COR-L47 (cell line): Measurements from ENCODE around the gene GRIPAP1.
A peak's percentile ranks its signal among the peaks of the same experiment; 100 is the strongest.

Source experiments
- DNase-seq: peaks from one replicate; lab custom pipeline; 2025; lab: John Stamatoyannopoulos, UW

Gene GRIPAP1, protein sequence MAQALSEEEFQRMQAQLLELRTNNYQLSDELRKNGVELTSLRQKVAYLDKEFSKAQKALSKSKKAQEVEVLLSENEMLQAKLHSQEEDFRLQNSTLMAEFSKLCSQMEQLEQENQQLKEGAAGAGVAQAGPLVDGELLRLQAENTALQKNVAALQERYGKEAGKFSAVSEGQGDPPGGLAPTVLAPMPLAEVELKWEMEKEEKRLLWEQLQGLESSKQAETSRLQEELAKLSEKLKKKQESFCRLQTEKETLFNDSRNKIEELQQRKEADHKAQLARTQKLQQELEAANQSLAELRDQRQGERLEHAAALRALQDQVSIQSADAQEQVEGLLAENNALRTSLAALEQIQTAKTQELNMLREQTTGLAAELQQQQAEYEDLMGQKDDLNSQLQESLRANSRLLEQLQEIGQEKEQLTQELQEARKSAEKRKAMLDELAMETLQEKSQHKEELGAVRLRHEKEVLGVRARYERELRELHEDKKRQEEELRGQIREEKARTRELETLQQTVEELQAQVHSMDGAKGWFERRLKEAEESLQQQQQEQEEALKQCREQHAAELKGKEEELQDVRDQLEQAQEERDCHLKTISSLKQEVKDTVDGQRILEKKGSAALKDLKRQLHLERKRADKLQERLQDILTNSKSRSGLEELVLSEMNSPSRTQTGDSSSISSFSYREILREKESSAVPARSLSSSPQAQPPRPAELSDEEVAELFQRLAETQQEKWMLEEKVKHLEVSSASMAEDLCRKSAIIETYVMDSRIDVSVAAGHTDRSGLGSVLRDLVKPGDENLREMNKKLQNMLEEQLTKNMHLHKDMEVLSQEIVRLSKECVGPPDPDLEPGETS

GRCh38 chrX:49002091-49002935, at the start of gene GRIPAP1:
Gene GRIPAP1 (minus strand): TSS chrX:49002264. CDS start chrX:49002229, 35 bp downstream.
- DNase-seq, result peak; percentile 78

DNA sequence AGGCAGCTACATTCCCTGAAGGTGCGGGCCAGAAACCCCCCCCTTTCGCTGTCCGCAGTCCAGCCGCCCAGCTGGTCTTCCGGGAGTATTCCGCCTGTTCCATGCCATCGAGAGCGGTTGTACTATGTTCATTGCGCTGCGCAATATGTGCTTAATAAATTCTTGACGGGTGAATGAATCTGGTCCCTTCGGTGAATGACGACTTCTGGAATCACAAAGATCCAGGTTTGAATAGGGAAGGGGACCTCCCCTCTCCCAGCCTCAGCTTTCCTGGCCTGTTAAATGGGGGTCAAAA, 41.9 kb upstream of the GRIPAP1 start:
- DNase-seq, result no peak

- DNase-seq, result peak; percentile 97
Observed at GRCh38 chrX:49043220-49043986, 41.3 kb upstream of the GRIPAP1 start, which contains the start of gene TFE3. Gene TFE3 (minus strand): TSS chrX:49043357. CDS start chrX:49043226, 131 bp downstream.

DNA sequence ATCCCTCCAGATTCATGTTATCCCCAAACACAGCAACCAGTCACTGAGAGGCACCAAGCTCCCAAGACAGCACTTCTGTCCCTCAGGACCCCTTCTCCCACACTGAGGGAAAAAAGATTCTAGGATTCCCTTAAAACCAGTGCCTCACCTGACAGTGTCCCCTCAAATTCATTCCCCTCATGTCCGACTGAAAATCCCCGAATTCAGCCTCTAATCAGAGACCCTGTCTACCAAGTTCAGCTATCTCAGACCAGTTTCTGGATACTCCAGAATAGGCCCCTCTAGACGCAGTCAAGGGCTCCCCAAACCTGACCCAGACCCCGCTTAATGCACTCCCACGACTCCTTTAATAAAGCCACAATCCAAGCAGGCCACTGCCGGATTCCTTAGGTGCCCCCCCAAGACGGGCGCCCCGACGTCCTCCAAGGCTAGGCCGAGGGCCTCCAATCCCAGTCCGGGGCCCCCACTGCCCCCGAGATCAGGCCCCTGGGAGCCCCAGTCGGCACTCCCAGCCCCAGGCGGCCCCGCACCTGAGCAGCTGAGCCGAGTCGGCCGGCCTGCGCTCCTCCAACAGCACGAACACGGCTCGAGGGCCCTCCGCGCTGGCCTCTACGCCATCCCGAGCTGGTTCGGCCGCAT, 40.6 kb upstream of the GRIPAP1 start:
- DNase-seq, result no peak

DNA sequence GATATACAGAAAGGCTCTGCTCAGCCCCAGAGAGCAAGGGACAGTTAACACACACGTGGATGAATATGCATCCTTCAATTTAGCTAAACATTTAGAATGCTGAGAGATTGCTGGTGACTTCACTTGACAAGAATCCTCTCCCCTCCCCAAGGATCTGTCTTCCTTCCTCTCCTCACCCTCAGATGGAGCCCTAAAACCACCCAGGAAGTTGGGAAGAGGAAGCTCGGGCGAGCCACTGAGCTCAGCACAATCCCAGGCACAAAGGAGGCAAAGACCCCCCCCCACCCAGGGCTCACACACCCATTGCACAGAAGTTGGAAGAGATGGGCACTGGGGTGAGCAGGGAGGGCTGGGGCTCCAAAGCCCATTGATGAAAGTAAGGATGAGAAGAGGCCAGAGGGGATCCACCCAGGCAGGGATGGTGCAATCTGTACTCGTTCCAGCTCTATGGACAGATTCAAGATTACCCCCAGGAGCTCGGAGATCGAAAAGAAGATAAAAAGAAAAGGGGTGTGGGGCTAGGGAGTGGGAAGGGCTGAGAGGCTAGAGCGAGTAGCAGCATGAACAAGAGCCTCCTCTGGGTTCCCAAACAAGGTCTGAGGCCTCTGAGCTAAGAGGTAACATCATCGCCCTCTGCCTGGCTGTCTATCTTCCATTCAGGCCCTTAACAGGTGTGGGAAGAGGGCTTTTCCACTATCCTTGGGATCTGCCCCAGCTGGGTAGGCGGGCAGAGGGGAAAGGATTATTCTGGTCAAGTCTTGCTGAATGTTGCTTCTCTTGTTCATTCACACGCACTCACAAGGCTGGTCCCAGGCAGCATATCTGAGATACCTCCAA, 39.9 kb upstream of the GRIPAP1 start:
- no peak for DNase-seq

DNA sequence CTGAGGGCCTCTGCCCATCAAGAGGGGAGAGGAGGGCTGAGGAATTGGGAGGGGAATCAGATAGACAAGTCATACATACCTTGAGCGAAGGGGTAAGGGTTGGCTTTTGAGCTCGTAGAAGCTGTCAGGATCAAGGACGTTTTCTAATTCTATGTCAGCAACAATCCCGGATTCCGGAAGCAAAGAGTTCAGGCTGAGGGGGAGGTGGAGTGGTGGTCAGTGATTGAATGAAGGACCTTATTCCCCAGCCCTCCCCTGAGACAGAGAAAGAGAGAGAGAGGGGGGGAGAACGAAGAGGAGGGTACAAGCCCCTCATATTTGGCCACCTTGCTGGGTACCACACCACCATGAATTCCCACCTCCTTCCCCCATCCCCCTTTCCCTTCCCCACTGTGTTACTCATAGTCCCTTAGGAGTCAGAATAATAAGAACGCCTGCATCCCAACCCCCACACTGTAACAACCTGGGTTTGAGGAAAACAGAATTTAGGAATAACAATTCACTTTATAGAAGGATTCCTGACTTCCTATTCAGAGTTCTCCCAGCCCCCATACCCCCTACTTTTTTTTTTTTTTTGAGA, 38.4 kb upstream of the GRIPAP1 start:
- no peak for DNase-seq

DNA sequence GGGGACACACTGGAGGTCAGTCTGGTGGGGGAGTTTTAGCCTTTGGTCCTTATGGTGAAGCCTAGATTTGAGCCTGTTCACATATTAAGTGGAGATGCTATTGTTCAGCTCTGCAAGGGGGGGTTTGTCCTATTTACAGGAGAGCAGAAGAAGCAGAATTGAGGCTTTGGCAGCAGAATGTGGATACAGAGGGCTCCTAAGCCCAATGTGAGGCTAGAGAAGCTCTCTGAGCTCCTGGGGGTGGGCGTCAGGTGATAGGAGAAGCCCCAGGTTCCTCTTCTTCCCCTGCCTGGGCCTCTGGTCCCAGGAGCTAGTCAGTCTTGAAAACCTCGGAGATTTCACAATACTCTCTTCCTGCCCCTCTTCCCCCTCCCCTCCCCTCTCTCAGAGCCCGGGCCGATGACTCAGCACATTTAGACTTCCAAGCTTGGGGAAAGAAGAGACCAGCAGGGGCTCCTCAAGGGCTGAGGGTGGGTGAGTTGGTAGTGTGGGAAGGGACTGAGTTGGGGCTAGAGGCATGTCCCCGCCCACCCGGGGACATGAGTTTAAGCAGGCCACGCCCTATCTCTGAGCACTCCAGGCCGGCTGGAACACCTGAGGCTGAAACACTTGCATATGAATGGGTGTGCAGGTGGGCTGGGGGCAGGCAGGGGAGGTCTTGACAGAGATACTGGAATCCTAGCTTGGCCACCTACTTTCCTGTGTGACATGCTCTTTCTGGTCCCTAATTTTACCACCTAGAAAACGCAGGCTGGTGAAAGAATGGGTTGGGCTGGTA, 37.7 kb upstream of the GRIPAP1 start:
- peak; percentile 32 for DNase-seq

GRCh38 chrX:49037883-49038475, 35.9 kb upstream of the GRIPAP1 start:
- DNase-seq, result no peak

- DNase-seq, result no peak
Observed at GRCh38 chrX:49030283-49030682, 28.2 kb upstream of the GRIPAP1 start.

GRCh38 chrX:49029876-49030275, 27.8 kb upstream of the GRIPAP1 start:
- no peak for DNase-seq

DNA sequence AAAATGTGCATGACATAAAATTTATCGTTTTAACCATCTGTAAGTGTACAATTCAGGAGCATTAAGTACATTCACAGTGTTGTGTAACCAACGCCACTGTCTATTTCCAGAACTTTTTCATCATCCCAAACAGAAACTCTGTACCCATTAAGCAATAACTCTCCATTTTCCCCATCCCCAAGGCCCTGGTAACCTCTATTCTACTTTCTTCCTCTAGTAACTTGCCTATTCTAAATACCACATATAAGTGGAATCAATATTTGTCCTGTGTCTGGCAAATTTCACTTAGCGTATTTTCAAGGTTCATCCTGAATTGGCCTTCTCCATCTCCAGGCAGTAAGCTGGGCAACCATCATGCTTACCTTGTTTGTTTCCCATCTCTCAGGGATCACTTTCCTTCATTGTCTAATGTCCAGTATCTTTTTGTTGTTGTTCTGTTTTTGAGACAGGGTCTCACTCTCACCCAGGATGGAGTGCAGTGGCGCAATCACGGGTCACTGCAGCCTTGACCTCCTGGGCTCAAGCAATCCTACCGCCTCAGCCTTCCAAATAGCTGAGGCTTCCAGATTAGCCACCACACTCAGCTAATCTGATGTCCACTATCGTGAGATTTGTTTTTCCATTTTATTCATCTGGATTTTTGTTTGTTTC, 17.7 kb upstream of the GRIPAP1 start:
- DNase-seq, result no peak

DNA sequence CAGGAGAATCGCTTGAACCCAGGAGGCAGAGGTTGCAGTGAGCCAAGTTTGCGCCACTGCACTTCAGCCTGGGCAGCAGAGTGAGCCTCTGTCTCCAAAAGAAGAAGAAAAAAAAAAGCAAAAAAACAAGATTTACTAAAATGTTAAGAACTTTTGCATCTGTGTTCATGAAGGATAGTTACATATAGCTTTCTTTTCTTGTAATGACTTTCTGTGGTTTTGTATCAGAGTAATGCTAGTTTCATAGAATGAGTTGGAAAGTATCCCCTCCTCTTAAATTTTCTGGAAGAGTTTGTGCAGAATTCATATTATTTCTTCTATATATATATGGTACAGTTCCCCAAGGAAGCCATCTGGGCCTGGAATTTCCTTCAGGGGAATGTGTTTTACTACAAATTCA, 17.0 kb upstream of the GRIPAP1 start:
- DNase-seq, result no peak

GRCh38 chrX:49003696-49004095, 1.6 kb upstream of the GRIPAP1 start:
- DNase-seq, result no peak

- no peak for DNase-seq
Observed at GRCh38 chrX:49001521-49002090, 458 bp downstream of the GRIPAP1 start.

GRCh38 chrX:49000636-49001035, 1.4 kb downstream of the GRIPAP1 start:
- DNase-seq, result no peak

- no peak for DNase-seq
Observed at GRCh38 chrX:48999030-48999429, 3.0 kb downstream of the GRIPAP1 start.

GRCh38 chrX:48998391-48998790, 3.7 kb downstream of the GRIPAP1 start:
- DNase-seq, result no peak

- no peak for DNase-seq
Observed at GRCh38 chrX:48997865-48998264, 4.2 kb downstream of the GRIPAP1 start.
